GM13977 (cell line): Measurements from ENCODE around the gene EPHB1.

Source experiments
- DNase-seq: peaks from one replicate; pipeline ENCODE4 v3.0.0; 2012; ENCODE audit warnings: low spot score
- CTCF ChIP-seq: IDR thresholded peaks from 2 replicates; pipeline ENCODE4 v1.5.1; 2012; ENCODE audit warnings: mild to moderate bottlenecking, control low read depth; ENCODE audit not compliant: insufficient read depth; ENCODE audit errors: extremely low read depth, missing control alignments
- in situ Hi-C: fragments of 300-500 bp; cut with MboI; formaldehyde crosslinking; loops from one replicate; pipeline ENCODE4 v1.12.0; 2022; ENCODE audit warnings: low sequenced_read_pairs, low pct_unique_long_range_greater_than_20kb, mixed read lengths, inconsistent platforms; ENCODE audit not compliant: unreplicated experiment

The EPHB1 gene

GRCh38 chr3:134857776-134858362, 62.8 kb downstream of the EPHB1 start:
- no peak for DNase-seq
- no peak for TF ChIP-seq CTCF
- in situ Hi-C loops, result no loop called here

GRCh38 chr3:134858441-134859035, 63.5 kb downstream of the EPHB1 start:
- TF ChIP-seq CTCF, result no peak
- DNase-seq, result no peak
- in situ Hi-C loops, result no loop called here

- in situ Hi-C loops, result no loop called here
- no peak for TF ChIP-seq CTCF
- no peak for DNase-seq
Observed at GRCh38 chr3:134859341-134859740, 64.3 kb downstream of the EPHB1 start.

GRCh38 chr3:134860141-134860540, 65.1 kb downstream of the EPHB1 start:
- in situ Hi-C loops, result no loop called here
- TF ChIP-seq CTCF, result no peak
- no peak for DNase-seq

GRCh38 chr3:134863915-134864314, 68.9 kb downstream of the EPHB1 start:
- TF ChIP-seq CTCF, result no peak
- DNase-seq, result no peak
- in situ Hi-C loops, result no loop called here

- in situ Hi-C loops, result no loop called here
- TF ChIP-seq CTCF, result no peak
- no peak for DNase-seq
Observed at GRCh38 chr3:134864636-134865035, 69.6 kb downstream of the EPHB1 start.
